HepG2 (cell line): ENCODE measurements around the gene LLGL1. TPM values are rescaled to one million over a fixed set of nuclear protein-coding genes. Genes with fewer than 3 reads are reported as not detected.

Experiments
- CC2D1A ChIP-seq: sonication (generic); formaldehyde crosslinking; IDR thresholded peaks from 2 replicates; pipeline ENCODE4 v1.8.1; 2023; ENCODE audit warnings: mild to moderate bottlenecking, missing genetic modification reagents
- FOXA1 ChIP-seq, 2 experiments: fragments of 450-650 bp in 1 of 2; sonication (generic) in 1 of 2; formaldehyde crosslinking in 1 of 2; IDR thresholded peaks; 2 replicates each; pipeline versions ENCODE4 v1.4.0 to v1.6.1; 2016 to 2020; ENCODE audit warnings: missing genetic modification reagents in 1 of 2
- KDM1A ChIP-seq: IDR thresholded peaks from 2 replicates; pipeline ENCODE4 v1.6.1; 2016; ENCODE audit warnings: missing compliant biosample characterization
- SOX13 ChIP-seq, 3 experiments: fragments of 450-650 bp in 1 of 3; sonication (generic) in 1 of 3; formaldehyde crosslinking in 1 of 3; IDR thresholded peaks in 2 of 3; conservative IDR thresholded peaks in 1 of 3; 2 replicates each; pipeline versions ENCODE4 v1.5.0 to v1.6.1; 2016 to 2020; ENCODE audit warnings: antibody characterized with exemption in 1 of 3, mild to moderate bottlenecking in 1 of 3, missing compliant biosample characterization in 1 of 3, missing genetic modification reagents in 1 of 3, moderate library complexity in 1 of 3
- SP1 ChIP-seq, 2 experiments: fragments of 450-650 bp in 1 of 2; sonication (generic) in 1 of 2; formaldehyde crosslinking in 1 of 2; IDR thresholded peaks; 2 replicates each; pipeline versions ENCODE4 v1.4.0 to v1.6.1; 2016 to 2020; ENCODE audit warnings: missing genetic modification reagents in 1 of 2
- SP4 ChIP-seq: sonication (generic); formaldehyde crosslinking; IDR thresholded peaks from 2 replicates; pipeline ENCODE4 v1.8.1; 2023; ENCODE audit warnings: mild to moderate bottlenecking, missing genetic modification reagents
- ZFYVE20 ChIP-seq: sonication (generic); formaldehyde crosslinking; IDR thresholded peaks from 2 replicates; pipeline ENCODE4 v1.8.0; 2023; ENCODE audit warnings: low read depth, mild to moderate bottlenecking, moderate library complexity, missing genetic modification reagents, borderline replicate concordance
- ZNF10 ChIP-seq: sonication (generic); formaldehyde crosslinking; IDR thresholded peaks from 2 replicates; pipeline ENCODE4 v1.4.0; 2020; ENCODE audit warnings: mild to moderate bottlenecking, low read depth, missing genetic modification reagents, borderline replicate concordance
- ZNF138 ChIP-seq: sonication (generic); formaldehyde crosslinking; IDR thresholded peaks from 2 replicates; pipeline ENCODE4 v1.5.0; 2020; ENCODE audit warnings: mild to moderate bottlenecking, low read depth, missing genetic modification reagents
- ZNF224 ChIP-seq: sonication (generic); formaldehyde crosslinking; IDR thresholded peaks from 2 replicates; pipeline ENCODE4 v1.5.0; 2020; ENCODE audit warnings: mild to moderate bottlenecking, missing genetic modification reagents
- ZNF33B ChIP-seq: sonication (generic); formaldehyde crosslinking; IDR thresholded peaks from 2 replicates; pipeline ENCODE4 v1.5.1; 2020; ENCODE audit warnings: mild to moderate bottlenecking, missing genetic modification reagents
- ZNF44 ChIP-seq: sonication (generic); formaldehyde crosslinking; IDR thresholded peaks from 2 replicates; pipeline ENCODE4 v1.5.1; 2020; ENCODE audit warnings: mild to moderate bottlenecking, missing genetic modification reagents
- ZNF616 ChIP-seq: sonication (generic); formaldehyde crosslinking; IDR thresholded peaks from 2 replicates; pipeline ENCODE4 v1.5.0; 2020; ENCODE audit warnings: low read depth, mild to moderate bottlenecking, missing genetic modification reagents
- ZNF761 ChIP-seq: sonication (generic); formaldehyde crosslinking; conservative IDR thresholded peaks from 2 replicates; pipeline ENCODE4 v1.4.0; 2020; ENCODE audit warnings: mild to moderate bottlenecking, missing genetic modification reagents
- ZNF781 ChIP-seq: sonication (generic); formaldehyde crosslinking; IDR thresholded peaks from 2 replicates; pipeline ENCODE4 v1.5.1; 2020; ENCODE audit warnings: borderline replicate concordance, mild to moderate bottlenecking, missing genetic modification reagents; ENCODE audit errors: not compliant biosample characterization
- ZSCAN21 ChIP-seq: sonication (generic); formaldehyde crosslinking; IDR thresholded peaks from 2 replicates; pipeline ENCODE4 v1.8.0; 2022; ENCODE audit warnings: mild to moderate bottlenecking, missing genetic modification reagents, moderate library complexity, borderline replicate concordance
- polyA plus RNA-seq, 8 experiments: library from polyadenylated mRNA; depleted of rRNA in 3 of 8; stranded (reverse) in 7 of 8; unstranded in 1 of 8; fragments of >200 nt; fragmentation: Illumina TruSeq in 4 of 8; extraction: Trizol in 4 of 8; gene quantifications; 2 replicates each; pipeline versions ENCODE4 v1.2.1 to v1.2.3, GENCODE V29; 2011 to 2016; ENCODE audit warnings: low read depth in 4 of 8, missing spikeins in 1 of 8, mixed read lengths in 1 of 8; ENCODE audit not compliant: insufficient read depth in 1 of 8
- total RNA-seq, 5 experiments: library from RNA; depleted of rRNA; stranded (reverse); fragments of >200 nt; fragmentation: Illumina TruSeq; extraction: Trizol; gene quantifications; 2 replicates each; pipeline ENCODE4 v1.2.3, GENCODE V29; 2016; ENCODE audit warnings: low read depth in 1 of 5
- TF ChIP-seq, protein P1 (sequence below): IDR thresholded peaks from 2 replicates; pipeline ENCODE4 v1.6.1; 2016; ENCODE audit warnings: low read depth, missing genetic modification reagents, missing compliant biosample characterization
- TF ChIP-seq, protein P2 (sequence below): sonication (generic); formaldehyde crosslinking; IDR thresholded peaks from 2 replicates; pipeline ENCODE4 v1.4.0; 2020; ENCODE audit warnings: low read depth, missing genetic modification reagents

LLGL1 gene
- total and polyA plus RNA-seq, 2 of the 13 experiments (the other 11 are each of a cell fraction or from before 2014, with no cell fraction given): 15.0 to 15.3 TPM

DNA sequence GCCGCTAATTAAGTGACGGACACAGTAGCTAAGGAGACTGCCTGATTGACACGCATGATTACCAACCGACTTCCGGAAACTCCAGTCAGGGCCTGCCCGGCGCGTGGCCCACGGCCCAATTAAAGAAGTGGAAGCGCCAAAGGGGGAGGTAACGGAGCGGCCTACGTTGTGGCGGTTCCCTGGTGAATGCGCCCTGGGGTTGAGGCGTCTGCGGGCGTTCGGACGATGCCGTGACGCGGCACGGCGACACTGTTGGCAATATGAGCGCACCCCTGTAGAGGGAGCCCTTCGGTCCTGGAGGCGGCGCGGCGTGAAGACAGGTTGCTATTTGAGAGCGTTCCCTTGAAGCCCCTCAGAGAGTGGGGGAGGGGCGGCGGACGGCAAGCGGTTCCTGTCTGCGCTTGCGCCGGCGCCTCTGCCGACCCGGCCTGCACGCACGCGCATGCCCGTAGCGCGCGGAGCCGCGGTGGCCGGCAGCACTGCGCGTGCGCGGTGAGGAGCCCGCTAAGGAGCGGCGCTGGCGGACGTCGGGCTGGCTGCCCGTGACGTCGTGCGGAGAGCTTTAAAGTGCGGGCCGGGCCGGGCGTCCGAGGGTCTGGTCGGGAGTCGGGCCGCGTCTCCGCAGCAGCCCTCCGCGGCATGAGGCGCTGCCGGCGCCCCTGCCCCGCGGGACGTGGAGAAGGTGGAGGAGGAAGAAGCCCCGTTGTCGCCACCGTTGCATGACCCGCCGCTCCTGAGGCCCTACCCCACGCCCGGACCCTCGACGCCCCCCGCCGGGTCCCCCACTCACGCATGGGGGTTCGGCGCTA, 41.9 kb upstream of the LLGL1 start, which contains the start of gene ALKBH5 (continued):
- TF ChIP-seq ZNF761 (CRISPR knock-in tag): no peak
- TF ChIP-seq, protein P1, sequence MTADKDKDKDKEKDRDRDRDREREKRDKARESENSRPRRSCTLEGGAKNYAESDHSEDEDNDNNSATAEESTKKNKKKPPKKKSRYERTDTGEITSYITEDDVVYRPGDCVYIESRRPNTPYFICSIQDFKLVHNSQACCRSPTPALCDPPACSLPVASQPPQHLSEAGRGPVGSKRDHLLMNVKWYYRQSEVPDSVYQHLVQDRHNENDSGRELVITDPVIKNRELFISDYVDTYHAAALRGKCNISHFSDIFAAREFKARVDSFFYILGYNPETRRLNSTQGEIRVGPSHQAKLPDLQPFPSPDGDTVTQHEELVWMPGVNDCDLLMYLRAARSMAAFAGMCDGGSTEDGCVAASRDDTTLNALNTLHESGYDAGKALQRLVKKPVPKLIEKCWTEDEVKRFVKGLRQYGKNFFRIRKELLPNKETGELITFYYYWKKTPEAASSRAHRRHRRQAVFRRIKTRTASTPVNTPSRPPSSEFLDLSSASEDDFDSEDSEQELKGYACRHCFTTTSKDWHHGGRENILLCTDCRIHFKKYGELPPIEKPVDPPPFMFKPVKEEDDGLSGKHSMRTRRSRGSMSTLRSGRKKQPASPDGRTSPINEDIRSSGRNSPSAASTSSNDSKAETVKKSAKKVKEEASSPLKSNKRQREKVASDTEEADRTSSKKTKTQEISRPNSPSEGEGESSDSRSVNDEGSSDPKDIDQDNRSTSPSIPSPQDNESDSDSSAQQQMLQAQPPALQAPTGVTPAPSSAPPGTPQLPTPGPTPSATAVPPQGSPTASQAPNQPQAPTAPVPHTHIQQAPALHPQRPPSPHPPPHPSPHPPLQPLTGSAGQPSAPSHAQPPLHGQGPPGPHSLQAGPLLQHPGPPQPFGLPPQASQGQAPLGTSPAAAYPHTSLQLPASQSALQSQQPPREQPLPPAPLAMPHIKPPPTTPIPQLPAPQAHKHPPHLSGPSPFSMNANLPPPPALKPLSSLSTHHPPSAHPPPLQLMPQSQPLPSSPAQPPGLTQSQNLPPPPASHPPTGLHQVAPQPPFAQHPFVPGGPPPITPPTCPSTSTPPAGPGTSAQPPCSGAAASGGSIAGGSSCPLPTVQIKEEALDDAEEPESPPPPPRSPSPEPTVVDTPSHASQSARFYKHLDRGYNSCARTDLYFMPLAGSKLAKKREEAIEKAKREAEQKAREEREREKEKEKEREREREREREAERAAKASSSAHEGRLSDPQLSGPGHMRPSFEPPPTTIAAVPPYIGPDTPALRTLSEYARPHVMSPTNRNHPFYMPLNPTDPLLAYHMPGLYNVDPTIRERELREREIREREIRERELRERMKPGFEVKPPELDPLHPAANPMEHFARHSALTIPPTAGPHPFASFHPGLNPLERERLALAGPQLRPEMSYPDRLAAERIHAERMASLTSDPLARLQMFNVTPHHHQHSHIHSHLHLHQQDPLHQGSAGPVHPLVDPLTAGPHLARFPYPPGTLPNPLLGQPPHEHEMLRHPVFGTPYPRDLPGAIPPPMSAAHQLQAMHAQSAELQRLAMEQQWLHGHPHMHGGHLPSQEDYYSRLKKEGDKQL (CRISPR knock-in tag): no peak
- peak; percentile 70; the same call in 1 of the 2 replicates for TF ChIP-seq ZSCAN21 (CRISPR knock-in tag)
- no peak for TF ChIP-seq CC2D1A (CRISPR knock-in tag)
- TF ChIP-seq ZNF781 (CRISPR knock-in tag): peak; percentile 13
- TF ChIP-seq ZFYVE20 (CRISPR knock-in tag): peak; percentile 68; the same call in 1 of the 2 replicates
- no peak for TF ChIP-seq ZNF224 (CRISPR knock-in tag)
- TF ChIP-seq ZNF33B (CRISPR knock-in tag): no peak
- TF ChIP-seq ZNF616 (CRISPR knock-in tag): 0 out of 2 replicates have a peak, but pooled peaks have one; percentile 36
- TF ChIP-seq ZNF10 (CRISPR knock-in tag): no peak
- TF ChIP-seq SP4 (CRISPR knock-in tag): peak; percentile 59; the same call in 1 of the 2 replicates
- TF ChIP-seq FOXA1 (IDR thresholded peaks at IDR 0.05): no peak
- 0 out of 2 replicates have a peak, but pooled peaks have one; percentile 29 for TF ChIP-seq FOXA1 (CRISPR knock-in tag; IDR thresholded peaks at IDR 0.05)
- no peak for TF ChIP-seq SP1 (IDR thresholded peaks at IDR 0.05)
- TF ChIP-seq SP1 (CRISPR knock-in tag; IDR thresholded peaks at IDR 0.05): peak; percentile 58
- peak; percentile 84; the same call in 1 of the 2 replicates for TF ChIP-seq ZNF138
- TF ChIP-seq ZNF44 (CRISPR knock-in tag): peak; percentile 10; the same call in 1 of the 2 replicates
- no peak for TF ChIP-seq KDM1A (CRISPR knock-in tag)
- no peak for TF ChIP-seq SOX13 (IDR thresholded peaks at IDR 0.05)
- TF ChIP-seq SOX13 (CRISPR knock-in tag; conservative IDR thresholded peaks at IDR 0.05 in 1 of 2, IDR thresholded peaks at IDR 0.05 in 1 of 2): 0 out of 4 replicates have a peak, but pooled peaks of 1 of the 2 experiments have one; percentile 25
- TF ChIP-seq, protein P2, sequence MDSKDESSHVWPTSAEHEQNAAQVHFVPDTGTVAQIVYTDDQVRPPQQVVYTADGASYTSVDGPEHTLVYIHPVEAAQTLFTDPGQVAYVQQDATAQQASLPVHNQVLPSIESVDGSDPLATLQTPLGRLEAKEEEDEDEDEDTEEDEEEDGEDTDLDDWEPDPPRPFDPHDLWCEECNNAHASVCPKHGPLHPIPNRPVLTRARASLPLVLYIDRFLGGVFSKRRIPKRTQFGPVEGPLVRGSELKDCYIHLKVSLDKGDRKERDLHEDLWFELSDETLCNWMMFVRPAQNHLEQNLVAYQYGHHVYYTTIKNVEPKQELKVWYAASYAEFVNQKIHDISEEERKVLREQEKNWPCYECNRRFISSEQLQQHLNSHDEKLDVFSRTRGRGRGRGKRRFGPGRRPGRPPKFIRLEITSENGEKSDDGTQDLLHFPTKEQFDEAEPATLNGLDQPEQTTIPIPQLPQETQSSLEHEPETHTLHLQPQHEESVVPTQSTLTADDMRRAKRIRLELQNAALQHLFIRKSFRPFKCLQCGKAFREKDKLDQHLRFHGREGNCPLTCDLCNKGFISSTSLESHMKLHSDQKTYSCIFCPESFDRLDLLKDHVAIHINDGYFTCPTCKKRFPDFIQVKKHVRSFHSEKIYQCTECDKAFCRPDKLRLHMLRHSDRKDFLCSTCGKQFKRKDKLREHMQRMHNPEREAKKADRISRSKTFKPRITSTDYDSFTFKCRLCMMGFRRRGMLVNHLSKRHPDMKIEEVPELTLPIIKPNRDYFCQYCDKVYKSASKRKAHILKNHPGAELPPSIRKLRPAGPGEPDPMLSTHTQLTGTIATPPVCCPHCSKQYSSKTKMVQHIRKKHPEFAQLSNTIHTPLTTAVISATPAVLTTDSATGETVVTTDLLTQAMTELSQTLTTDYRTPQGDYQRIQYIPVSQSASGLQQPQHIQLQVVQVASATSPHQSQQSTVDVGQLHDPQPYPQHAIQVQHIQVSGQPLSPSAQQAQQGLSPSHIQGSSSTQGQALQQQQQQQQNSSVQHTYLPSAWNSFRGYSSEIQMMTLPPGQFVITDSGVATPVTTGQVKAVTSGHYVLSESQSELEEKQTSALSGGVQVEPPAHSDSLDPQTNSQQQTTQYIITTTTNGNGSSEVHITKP (CRISPR knock-in tag): peak; percentile 53; the same call in 1 of the 2 replicates
